Fibroblast of lung (primary cell): Measurements from ENCODE around the gene SURF2. TPM values are rescaled to one million over a fixed set of nuclear protein-coding genes. Genes with fewer than 3 reads are reported as not detected.

ENCODE experiments used
- DNase-seq, 2 donors: peaks; one replicate each; pipeline versions ENCODE4 v3.0.0 to v3.0.0-alpha.2; 2010; ENCODE audit warnings: low read depth in 2 of 2
- H2AFZ ChIP-seq: 2 replicates; pipeline ENCODE4 v1.5.1; 2012; ENCODE audit warnings: low read length, control low read depth, inconsistent platforms
- H3K27ac ChIP-seq: 2 replicates; pipeline ENCODE4 v1.5.1; 2011; ENCODE audit warnings: low read length, control low read depth; ENCODE audit not compliant: insufficient read depth
- H3K27me3 ChIP-seq: 2 replicates; pipeline ENCODE4 v1.5.1; 2011; ENCODE audit warnings: mild to moderate bottlenecking, low read length; ENCODE audit not compliant: control insufficient read depth, insufficient read depth
- H3K36me3 ChIP-seq: 2 replicates; pipeline ENCODE4 v1.5.1; 2011; ENCODE audit warnings: low read length; ENCODE audit not compliant: control insufficient read depth, insufficient read depth
- H3K4me1 ChIP-seq: 2 replicates; pipeline ENCODE4 v1.5.1; 2011; ENCODE audit warnings: low read length; ENCODE audit not compliant: control insufficient read depth, insufficient read depth; ENCODE audit errors: extremely low read depth
- H3K4me2 ChIP-seq: 2 replicates; pipeline ENCODE4 v1.5.1; 2011; ENCODE audit warnings: low read length, control low read depth; ENCODE audit not compliant: insufficient read depth; ENCODE audit errors: extremely low read depth
- H3K4me3 ChIP-seq, 4 experiments: fragments of 200-600 bp in 1 of 4; sonication (generic) in 1 of 4; replicated peaks in 1 of 4; 2 replicates each; pipeline ENCODE4 v1.5.1; 2011 to 2016; ENCODE audit warnings: low read length in 4 of 4, low read depth in 3 of 4, mild to moderate bottlenecking in 3 of 4, control low read depth in 2 of 4, inconsistent platforms in 1 of 4, mixed read lengths in 1 of 4; ENCODE audit not compliant: insufficient read depth in 1 of 4; ENCODE audit errors: control extremely low read depth in 1 of 4
- H3K79me2 ChIP-seq: 2 replicates; pipeline ENCODE4 v1.5.1; 2012; ENCODE audit warnings: mild to moderate bottlenecking, low read length, inconsistent platforms; ENCODE audit not compliant: control insufficient read depth, insufficient read depth
- H3K9ac ChIP-seq: 2 replicates; pipeline ENCODE4 v1.5.1; 2011; ENCODE audit warnings: mild to moderate bottlenecking, low read length, control low read depth; ENCODE audit not compliant: insufficient read depth
- H3K9me3 ChIP-seq: 2 replicates; pipeline ENCODE4 v1.5.1; 2012; ENCODE audit warnings: low read depth, low read length; ENCODE audit not compliant: control insufficient read depth, insufficient read depth
- H4K20me1 ChIP-seq: 2 replicates; pipeline ENCODE4 v1.5.1; 2011; ENCODE audit warnings: low read length; ENCODE audit not compliant: control insufficient read depth, insufficient read depth; ENCODE audit errors: extremely low read depth
- EZH2 ChIP-seq: IDR thresholded peaks from 2 replicates; pipeline ENCODE4 v1.5.1; 2012; ENCODE audit warnings: low read length, control low read depth, mild to moderate bottlenecking; ENCODE audit errors: missing control alignments
- polyA plus RNA-seq, 2 donors: library from polyadenylated mRNA; depleted of rRNA in 1 of 2; stranded (reverse) in 1 of 2; unstranded in 1 of 2; fragments of >200 nt; gene quantifications; 2 replicates each; pipeline ENCODE4 v1.2.1, GENCODE V29; 2011 to 2012; ENCODE audit warnings: missing spikeins in 1 of 2
- total RNA-seq: library from RNA; depleted of rRNA; stranded (reverse); fragments of >200 nt; gene quantifications from 2 replicates; pipeline ENCODE4 v1.2.1, GENCODE V29; 2014
- TF ChIP-seq, protein P1 (sequence below), 2 donors: IDR thresholded peaks in 1 of 2; conservative IDR thresholded peaks in 1 of 2; 1 replicate in 1 of 2; 2 replicates in 1 of 2; pipeline ENCODE4 v1.5.1; 2011 to 2012; ENCODE audit warnings: low read length in 2 of 2, control low read depth in 1 of 2, inconsistent platforms in 1 of 2, low read depth in 1 of 2, mild to moderate bottlenecking in 1 of 2

Gene SURF2
- total and polyA plus RNA-seq, 2 donors (not counting 1 experiment from before 2014, with no cell fraction given) = 11.2 to 13.9 TPM

DNA sequence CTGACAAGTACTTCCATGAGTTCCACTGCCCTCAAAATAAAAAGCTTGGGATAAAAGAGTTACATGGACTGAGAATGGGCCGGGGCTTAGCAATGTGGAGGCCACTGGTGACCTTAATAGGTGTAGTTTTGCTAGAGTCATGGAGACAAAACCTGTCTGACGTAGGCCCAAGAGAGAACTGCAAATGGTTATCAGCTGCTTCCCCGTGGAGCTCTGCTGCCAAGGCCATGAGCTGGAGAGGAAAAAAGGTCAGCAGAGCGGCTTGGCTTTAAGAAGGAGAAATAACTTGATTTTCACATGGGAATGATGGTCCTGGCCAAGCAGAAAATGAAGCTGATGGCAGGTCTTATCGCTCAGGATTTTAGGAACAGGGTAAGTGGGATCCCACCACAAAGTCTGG, 16.7 kb upstream of the SURF2 start:
- no peaks in the 10 kb centered on the region for H4K20me1 ChIP-seq
- TF ChIP-seq, protein P1, sequence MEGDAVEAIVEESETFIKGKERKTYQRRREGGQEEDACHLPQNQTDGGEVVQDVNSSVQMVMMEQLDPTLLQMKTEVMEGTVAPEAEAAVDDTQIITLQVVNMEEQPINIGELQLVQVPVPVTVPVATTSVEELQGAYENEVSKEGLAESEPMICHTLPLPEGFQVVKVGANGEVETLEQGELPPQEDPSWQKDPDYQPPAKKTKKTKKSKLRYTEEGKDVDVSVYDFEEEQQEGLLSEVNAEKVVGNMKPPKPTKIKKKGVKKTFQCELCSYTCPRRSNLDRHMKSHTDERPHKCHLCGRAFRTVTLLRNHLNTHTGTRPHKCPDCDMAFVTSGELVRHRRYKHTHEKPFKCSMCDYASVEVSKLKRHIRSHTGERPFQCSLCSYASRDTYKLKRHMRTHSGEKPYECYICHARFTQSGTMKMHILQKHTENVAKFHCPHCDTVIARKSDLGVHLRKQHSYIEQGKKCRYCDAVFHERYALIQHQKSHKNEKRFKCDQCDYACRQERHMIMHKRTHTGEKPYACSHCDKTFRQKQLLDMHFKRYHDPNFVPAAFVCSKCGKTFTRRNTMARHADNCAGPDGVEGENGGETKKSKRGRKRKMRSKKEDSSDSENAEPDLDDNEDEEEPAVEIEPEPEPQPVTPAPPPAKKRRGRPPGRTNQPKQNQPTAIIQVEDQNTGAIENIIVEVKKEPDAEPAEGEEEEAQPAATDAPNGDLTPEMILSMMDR (conservative IDR thresholded peaks at IDR 0.05 in 1 of 2, IDR thresholded peaks at IDR 0.05 in 1 of 2; ENCODE audit: low read depth in 1 of 2, low read length in 2 of 2) = no peak
- TF ChIP-seq EZH2 = no peak
- H2AFZ ChIP-seq = no peak overlapping the region
- H3K4me3 ChIP-seq = no peak overlapping the region
- H3K27ac ChIP-seq = no peak overlapping the region
- peaks cover 11% of the 10 kb centered on the region for H3K79me2 ChIP-seq
- peaks cover 2% of the 10 kb centered on the region for H3K4me1 ChIP-seq
- DNase-seq = no peak
- no peak overlapping the region for H3K9ac ChIP-seq
- no peaks in the 10 kb centered on the region for H3K27me3 ChIP-seq
- no peak overlapping the region for H3K4me2 ChIP-seq
- no peaks in the 10 kb centered on the region for H3K9me3 ChIP-seq
- peaks cover 31% of the 10 kb centered on the region for H3K36me3 ChIP-seq

DNA sequence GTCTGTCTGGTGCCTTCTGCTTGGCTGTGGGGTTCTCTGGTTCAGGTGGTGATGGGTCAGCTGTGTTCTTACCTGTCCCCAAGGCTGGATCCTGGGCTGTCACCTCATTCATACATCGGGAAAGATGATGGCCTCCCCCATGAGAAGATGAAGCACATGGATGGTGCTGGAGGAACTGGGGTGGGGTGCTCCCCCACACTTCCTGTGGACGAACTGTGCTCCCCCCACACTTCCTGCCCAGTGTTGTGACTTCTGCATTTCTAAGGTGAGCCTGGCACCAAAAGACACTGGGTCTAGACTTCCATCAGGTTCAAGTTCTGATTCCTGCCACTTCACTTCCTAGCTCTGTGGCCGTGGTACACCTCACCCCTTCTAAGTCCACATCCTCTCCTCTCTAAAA, 16.1 kb upstream of the SURF2 start:
- H3K4me1 ChIP-seq = peaks cover 2% of the 10 kb centered on the region
- no peak overlapping the region for H3K9ac ChIP-seq
- H2AFZ ChIP-seq = no peak overlapping the region
- TF ChIP-seq, protein P1 (conservative IDR thresholded peaks at IDR 0.05 in 1 of 2, IDR thresholded peaks at IDR 0.05 in 1 of 2; ENCODE audit: low read depth in 1 of 2, low read length in 2 of 2) = no peak
- no peak for TF ChIP-seq EZH2
- H3K9me3 ChIP-seq = no peaks in the 10 kb centered on the region
- no peak overlapping the region for H3K4me3 ChIP-seq
- no peak overlapping the region for H3K27ac ChIP-seq
- no peaks in the 10 kb centered on the region for H3K27me3 ChIP-seq
- peaks cover 31% of the 10 kb centered on the region for H3K36me3 ChIP-seq
- H3K79me2 ChIP-seq = peaks cover 5% of the 10 kb centered on the region
- no peak for DNase-seq
- H4K20me1 ChIP-seq = no peaks in the 10 kb centered on the region
- no peak overlapping the region for H3K4me2 ChIP-seq

DNA sequence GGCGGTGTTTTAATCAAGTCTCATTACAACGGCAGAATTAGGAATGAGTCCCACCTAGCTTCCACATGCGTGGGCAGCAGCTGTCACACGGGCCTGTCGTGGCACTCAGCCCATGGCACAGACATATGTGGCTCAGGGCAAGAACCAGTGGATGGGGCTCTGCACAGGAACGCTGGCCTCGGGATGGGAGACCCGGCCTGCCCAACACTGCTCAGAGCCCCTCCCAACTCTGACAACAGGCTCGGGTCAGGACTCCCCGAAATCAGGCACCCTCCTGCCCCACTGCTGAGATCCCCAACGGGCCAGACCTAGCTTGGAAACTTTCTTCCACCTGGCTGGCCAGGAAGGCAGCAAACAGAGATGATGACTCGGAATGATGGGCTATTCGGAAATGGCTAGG, 15.4 kb upstream of the SURF2 start:
- no peaks in the 10 kb centered on the region for H3K9me3 ChIP-seq
- no peak overlapping the region for H3K4me3 ChIP-seq
- H2AFZ ChIP-seq = no peak overlapping the region
- DNase-seq = no peak
- peaks cover 33% of the 10 kb centered on the region for H3K36me3 ChIP-seq
- peaks cover 2% of the 10 kb centered on the region for H3K4me1 ChIP-seq
- no peak overlapping the region for H3K9ac ChIP-seq
- no peak for TF ChIP-seq EZH2
- TF ChIP-seq, protein P1 (conservative IDR thresholded peaks at IDR 0.05 in 1 of 2, IDR thresholded peaks at IDR 0.05 in 1 of 2; ENCODE audit: low read depth in 1 of 2, low read length in 2 of 2) = no peak
- peaks cover 7% of the 10 kb centered on the region for H3K79me2 ChIP-seq
- no peak overlapping the region for H3K4me2 ChIP-seq
- H3K27ac ChIP-seq = no peak overlapping the region
- no peaks in the 10 kb centered on the region for H3K27me3 ChIP-seq
- H4K20me1 ChIP-seq = no peaks in the 10 kb centered on the region
